ENCODE measurements around the gene LRRC25. TPM values are rescaled to one million over a fixed set of nuclear protein-coding genes. Genes with fewer than 3 reads are reported as not detected.
A peak's percentile ranks its signal among the peaks of the same experiment; 100 is the strongest.

LRRC25 gene
- total RNA-seq, 6 experiments from 2014 or later = 1.9 to 12.6 (median 3.2) TPM

- H3K27me3 ChIP-seq = peaks cover 0 to 5% of the 10 kb centered on the region in 2 donors
- intact Hi-C loops (cut with DNase I) = loop anchor here in 1 of 2 donors (10.0 kb wide), 1 partner anchor 144 kb away; the partner anchor contains the start of gene IQCN
- WGBS (ENCODE audit: insufficient coverage, low coverage, low lambda C conversion rate, missing lambda C conversion rate) = 20% methylated on average over 5 of the region's 39 CpGs
- no peaks in the 10 kb centered on the region for H3K36me3 ChIP-seq
- ATAC-seq = peak; percentile 0 to 17 (median 2)
- H3K27ac ChIP-seq = peak overlapping the region in 2 of 3 donors; percentile 70 to 84
- H3K9me3 ChIP-seq = no peaks in the 10 kb centered on the region
- H3K4me1 ChIP-seq = peaks cover 0 to 46% (median 16%) of the 10 kb centered on the region in 4 donors
- DNase-seq = peak in 1 of 3 donors; percentile 69
- peak overlapping the region in 2 of 3 donors; percentile 48 to 70 for H3K4me3 ChIP-seq
- TF ChIP-seq, protein P1, sequence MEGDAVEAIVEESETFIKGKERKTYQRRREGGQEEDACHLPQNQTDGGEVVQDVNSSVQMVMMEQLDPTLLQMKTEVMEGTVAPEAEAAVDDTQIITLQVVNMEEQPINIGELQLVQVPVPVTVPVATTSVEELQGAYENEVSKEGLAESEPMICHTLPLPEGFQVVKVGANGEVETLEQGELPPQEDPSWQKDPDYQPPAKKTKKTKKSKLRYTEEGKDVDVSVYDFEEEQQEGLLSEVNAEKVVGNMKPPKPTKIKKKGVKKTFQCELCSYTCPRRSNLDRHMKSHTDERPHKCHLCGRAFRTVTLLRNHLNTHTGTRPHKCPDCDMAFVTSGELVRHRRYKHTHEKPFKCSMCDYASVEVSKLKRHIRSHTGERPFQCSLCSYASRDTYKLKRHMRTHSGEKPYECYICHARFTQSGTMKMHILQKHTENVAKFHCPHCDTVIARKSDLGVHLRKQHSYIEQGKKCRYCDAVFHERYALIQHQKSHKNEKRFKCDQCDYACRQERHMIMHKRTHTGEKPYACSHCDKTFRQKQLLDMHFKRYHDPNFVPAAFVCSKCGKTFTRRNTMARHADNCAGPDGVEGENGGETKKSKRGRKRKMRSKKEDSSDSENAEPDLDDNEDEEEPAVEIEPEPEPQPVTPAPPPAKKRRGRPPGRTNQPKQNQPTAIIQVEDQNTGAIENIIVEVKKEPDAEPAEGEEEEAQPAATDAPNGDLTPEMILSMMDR (IDR thresholded peaks at IDR 0.05) = no peak
- no peak for TF ChIP-seq POLR2A (IDR thresholded peaks at IDR 0.05)
Observed at GRCh38 chr19:18418483-18419194, 21.2 kb upstream of the LRRC25 start.

DNA sequence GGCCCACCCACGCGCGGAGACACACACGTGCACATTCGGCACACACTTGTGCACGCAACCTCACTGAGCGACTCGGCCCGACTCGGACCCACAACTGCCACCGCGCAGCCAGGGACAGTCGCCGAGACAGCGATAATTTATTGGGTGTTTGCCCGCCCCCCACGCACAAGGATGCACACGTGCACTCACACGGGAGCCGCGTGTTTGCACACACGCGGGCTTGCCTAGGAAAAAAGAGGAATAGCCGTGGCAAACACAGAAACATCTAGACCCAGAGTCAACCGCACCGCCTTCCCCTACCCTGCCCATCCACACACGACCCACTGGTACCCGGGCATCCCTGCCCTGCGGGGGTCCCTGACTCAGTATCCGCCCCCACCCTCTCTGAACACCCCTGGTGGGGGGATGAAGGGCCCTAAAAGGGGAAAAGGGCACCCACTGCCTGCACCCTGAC lies 20.6 kb upstream of the LRRC25 start:
- DNase-seq (peak in 1 of 3 donors; percentile 74), ATAC-seq (no peak)
- peak overlapping the region in 2 of 3 donors; percentile 70 to 84 for H3K27ac ChIP-seq
- WGBS (ENCODE audit: insufficient coverage, low coverage, low lambda C conversion rate, missing lambda C conversion rate) = 30% methylated on average over 2 of the region's 30 CpGs
- intact Hi-C loops (cut with DNase I) = loop anchor here in 1 of 2 donors (10.0 kb wide), 1 partner anchor 143 kb away; the partner anchor contains the start of gene IQCN
- H3K4me1 ChIP-seq = peaks cover 0 to 46% (median 16%) of the 10 kb centered on the region in 4 donors
- H3K27me3 ChIP-seq = peaks cover 0 to 5% of the 10 kb centered on the region in 2 donors
- no peaks in the 10 kb centered on the region for H3K9me3 ChIP-seq
- H3K36me3 ChIP-seq = no peaks in the 10 kb centered on the region
- H3K4me3 ChIP-seq = peak overlapping the region in 2 of 3 donors; percentile 3 to 35
- no peak for TF ChIP-seq POLR2A (IDR thresholded peaks at IDR 0.05)
- TF ChIP-seq, protein P1 (IDR thresholded peaks at IDR 0.05) = no peak

DNA sequence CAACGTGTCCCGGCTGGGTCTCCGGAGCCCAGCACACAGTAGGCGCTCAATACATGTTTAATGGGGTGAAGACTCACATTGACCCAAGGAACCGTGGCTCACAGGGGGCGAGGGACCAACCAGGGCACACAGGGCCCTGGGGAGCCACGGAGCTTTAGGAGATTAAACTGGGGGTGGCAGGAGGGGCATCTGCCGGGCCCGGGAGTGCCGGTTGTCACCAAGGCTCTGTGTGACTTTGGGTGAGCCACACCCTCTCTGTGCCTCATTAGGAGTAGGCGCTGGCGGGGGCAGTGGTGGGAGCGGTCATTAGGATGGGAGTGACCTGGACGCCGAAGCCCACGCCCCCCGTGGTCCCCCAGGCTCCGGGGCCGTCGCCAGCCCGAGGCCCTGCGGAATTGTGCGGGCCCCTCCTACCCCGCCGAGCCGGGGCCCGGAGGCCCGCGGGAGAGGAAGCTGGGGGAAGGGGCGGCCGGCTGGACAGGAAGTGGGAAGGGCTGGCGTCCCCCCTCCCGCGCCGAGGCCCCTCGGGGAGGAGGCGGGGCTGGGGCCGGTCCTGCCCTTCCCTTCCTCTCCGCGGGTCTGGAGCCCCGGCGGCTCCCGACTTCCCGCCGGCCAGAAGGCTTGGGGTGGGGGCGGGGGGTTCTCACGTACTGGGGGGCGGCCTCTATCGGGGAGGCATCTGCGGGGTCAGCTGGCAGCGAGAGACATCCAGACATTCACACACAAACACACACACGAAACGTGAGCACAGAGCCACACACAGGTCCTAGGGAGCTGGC lies 20.0 kb upstream of the LRRC25 start:
- Histone ChIP-seq H3K9me3 (no peaks in the 10 kb centered on the region), H3K27me3 (peaks cover 0 to 5% of the 10 kb centered on the region in 2 donors), H3K4me3 (peak overlapping the region; percentile 3 to 35 (median 4)), H3K27ac (peak overlapping the region; percentile 70 to 84 (median 75)), H3K4me1 (peaks cover 0 to 46% (median 16%) of the 10 kb centered on the region in 4 donors), H3K36me3 (no peaks in the 10 kb centered on the region)
- DNase-seq (peak; percentile 77 to 88 (median 87)), ATAC-seq (peak; percentile 38 to 61 (median 42))
- WGBS (ENCODE audit: insufficient coverage, low coverage, low lambda C conversion rate, missing lambda C conversion rate) = 0% methylated on average over 20 of the region's 53 CpGs
- intact Hi-C loops (cut with DNase I) = loop anchor here in 1 of 2 donors (10.0 kb wide), 1 partner anchor 143 kb away; the partner anchor contains the start of gene IQCN
- TF ChIP-seq, protein P1 (IDR thresholded peaks at IDR 0.05) = no peak
- TF ChIP-seq POLR2A (IDR thresholded peaks at IDR 0.05) = peak; percentile 48

DNA sequence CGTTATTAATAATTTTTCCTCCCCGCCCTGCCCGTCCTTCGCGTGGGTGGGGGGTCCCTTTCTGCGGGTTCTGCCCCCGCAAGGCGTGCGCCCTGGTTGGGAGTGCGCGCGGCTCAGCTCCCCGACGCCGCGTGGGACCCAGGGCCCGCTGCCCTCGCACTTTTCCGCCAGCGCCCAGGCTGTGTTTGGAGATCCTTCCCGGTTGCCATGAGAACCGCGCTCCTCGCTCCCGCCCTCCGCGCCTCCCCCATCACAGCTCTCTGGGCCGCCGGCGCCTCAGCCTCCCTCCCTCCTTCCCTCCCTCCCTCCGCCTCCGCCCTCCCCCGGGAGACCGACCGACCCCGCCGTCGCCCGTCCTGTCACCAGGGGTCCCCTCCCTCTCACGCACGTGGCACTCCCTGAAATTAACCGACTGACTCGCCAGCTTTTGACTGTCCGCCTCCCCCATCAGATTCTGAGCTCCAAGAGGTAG lies 19.4 kb upstream of the LRRC25 start:
- intact Hi-C loops (cut with DNase I) = loop anchor here in 1 of 2 donors (10.0 kb wide), 1 partner anchor 142 kb away; the partner anchor contains the start of gene IQCN
- peaks cover 0 to 46% (median 16%) of the 10 kb centered on the region in 4 donors for H3K4me1 ChIP-seq
- peak overlapping the region in 2 of 3 donors; percentile 4 to 35 for H3K4me3 ChIP-seq
- H3K27me3 ChIP-seq = peaks cover 0 to 5% of the 10 kb centered on the region in 2 donors
- H3K9me3 ChIP-seq = no peaks in the 10 kb centered on the region
- DNase-seq = peak; percentile 82 to 91 (median 89)
- WGBS (ENCODE audit: insufficient coverage, low coverage, low lambda C conversion rate, missing lambda C conversion rate) = 0% methylated on average over 15 of the region's 44 CpGs
- peak; percentile 39 to 58 (median 51) for ATAC-seq
- peak overlapping the region; percentile 75 to 84 (median 77) for H3K27ac ChIP-seq
- H3K36me3 ChIP-seq = no peaks in the 10 kb centered on the region
- TF ChIP-seq, protein P1 (IDR thresholded peaks at IDR 0.05) = no peak
- no peak for TF ChIP-seq POLR2A (IDR thresholded peaks at IDR 0.05)
